ENCODE data around the gene COTL1.
"Not testable (repeated sequence)": the region's sequence is repeated elsewhere in the genome, so short reads cannot be mapped to it uniquely, and the experiment has no call there.

The COTL1 gene

DNA sequence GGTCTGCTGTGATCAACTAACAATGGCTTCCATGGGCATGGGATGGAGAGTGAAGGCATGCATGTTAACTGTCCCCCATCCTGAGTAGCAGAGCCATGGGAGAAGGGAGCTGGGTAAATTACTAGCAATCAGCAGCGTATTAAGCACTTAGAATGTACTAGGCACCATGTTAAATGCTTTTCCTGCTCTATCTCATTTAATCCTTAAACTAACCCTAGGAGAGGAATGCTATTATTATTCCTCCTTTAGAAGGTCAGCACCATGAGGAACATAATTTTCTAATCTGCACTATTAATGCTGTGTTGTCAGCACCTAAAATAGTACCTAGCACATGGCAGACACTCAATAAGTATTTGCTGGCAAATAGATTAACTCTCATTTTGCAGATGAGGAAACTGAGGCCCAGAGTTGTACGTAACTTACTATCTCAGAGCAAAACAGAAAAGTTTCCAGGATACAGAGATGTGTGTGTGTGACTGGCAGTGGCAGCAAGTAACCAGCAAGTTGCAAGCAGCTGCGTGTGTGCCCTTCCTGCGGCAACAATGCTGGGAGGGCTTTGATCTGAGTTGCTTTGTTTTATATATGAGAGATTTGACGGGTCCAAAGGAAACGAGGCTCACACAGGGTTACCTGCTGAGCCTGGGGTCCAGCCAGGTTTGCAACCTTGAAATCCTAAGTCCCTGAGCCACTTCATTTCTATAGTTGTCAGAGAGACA lies 23.9 kb upstream of the COTL1 start:
- FAIRE-seq, result no peak

GRCh38 chr16:84640145-84640544 lies 22.3 kb upstream of the COTL1 start:
- FAIRE-seq, result no peak

- FAIRE-seq, result no peak
These were observed 20.4 kb upstream of the COTL1 start for GRCh38 chr16:84638231-84638806.

DNA sequence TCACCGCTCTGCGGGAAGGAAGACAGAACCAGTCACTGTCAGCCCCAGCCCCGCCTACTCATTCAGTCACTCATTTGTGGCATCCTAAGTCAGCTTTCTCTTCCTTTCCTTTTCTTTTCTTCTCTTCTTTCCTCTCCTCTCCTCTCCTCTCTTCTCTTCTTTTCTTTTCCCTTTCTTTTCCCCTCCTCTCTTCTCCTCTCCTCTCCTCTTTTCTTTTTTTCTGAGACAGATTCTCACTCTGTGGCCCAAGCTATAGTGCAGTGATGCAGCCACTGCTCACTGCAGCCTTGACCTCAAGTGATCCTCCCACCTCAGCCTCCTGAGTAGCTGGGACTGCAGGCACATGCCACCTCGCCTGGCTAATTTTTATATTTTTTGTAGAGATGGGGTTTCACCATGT lies 19.8 kb upstream of the COTL1 start:
- FAIRE-seq, result no peak

- no peak for FAIRE-seq
These were observed 17.8 kb upstream of the COTL1 start for GRCh38 chr16:84635702-84636101.

DNA sequence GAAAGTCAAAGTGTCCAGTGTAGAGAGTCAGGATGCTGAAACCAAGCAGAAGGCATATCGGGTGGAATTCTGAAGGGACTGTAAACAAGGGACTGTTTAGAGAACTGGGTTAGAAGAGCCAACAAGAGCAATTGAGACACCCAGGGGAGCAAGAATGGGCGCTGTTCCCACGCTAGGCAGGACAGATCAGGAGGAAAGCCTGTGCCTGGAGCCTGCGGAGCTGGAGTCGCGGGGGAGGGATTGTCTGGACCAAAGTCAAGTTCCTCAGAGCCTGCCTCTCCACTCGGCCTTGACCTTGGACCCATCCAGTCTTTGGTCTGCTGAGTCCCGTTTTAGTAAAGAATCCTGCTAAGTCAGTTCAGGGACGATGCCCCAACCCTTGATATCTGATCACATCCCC lies 15.7 kb upstream of the COTL1 start:
- no peak for FAIRE-seq

GRCh38 chr16:84632862-84633261 lies 15.0 kb upstream of the COTL1 start:
- FAIRE-seq, result not testable (repeated sequence)

DNA sequence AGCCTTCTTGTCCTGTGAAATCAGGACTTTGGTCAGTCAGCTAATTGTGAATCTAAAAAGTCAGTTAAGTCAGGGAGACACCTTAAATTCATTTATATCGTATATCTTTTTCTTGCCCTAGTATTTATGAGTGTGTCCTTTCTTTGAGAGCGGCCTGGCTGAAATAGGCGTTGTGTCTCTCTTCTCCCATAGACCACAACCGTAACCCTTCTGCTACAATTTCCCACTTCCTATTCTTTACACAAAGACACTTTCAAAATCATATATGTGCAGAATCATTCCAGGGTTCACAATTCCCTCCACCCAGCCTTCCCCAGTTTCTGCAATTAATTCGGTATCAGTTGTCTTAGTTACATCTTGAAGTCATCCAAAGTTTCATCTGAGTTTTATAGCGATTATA lies 14.0 kb upstream of the COTL1 start:
- FAIRE-seq, result no peak

GRCh38 chr16:84631153-84631466 lies 13.2 kb upstream of the COTL1 start:
- no peak for FAIRE-seq

DNA sequence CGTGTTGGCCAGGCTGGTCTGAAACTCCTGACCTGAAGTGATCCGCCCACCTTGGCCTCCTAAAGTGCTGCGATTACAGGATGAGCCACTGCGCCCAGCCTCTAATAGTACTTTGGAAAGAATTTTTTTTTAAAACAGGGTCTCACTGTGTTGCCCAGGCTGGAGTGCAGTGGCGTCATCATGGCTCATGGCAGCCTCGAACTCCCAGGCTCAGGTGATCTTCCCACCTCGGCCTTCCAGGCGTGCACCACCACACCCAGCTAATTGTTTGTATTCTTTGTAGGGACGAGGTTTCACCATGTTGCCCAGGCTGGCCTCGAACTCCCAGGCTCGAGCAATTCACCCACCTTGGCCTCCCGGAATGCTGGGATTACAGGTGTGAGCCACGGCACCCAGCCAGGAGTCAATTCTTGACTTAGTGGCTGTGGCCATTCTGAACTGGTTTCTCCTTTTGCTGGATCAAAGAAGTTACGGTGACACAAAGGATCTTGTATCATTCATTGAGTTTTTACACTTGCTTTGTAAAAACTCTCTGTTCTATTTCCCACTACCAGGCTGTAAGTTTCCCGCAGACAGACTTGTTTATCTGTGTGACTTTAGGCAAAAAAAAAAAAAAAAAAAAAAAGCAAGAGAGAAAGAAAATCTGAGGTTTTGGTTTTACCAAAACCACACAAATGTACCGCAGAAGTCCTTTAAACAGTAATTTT lies 12.7 kb upstream of the COTL1 start:
- no peak for FAIRE-seq

- FAIRE-seq, result no peak
These were observed 12.1 kb upstream of the COTL1 start for GRCh38 chr16:84630009-84630408.

GRCh38 chr16:84629580-84629979 lies 11.7 kb upstream of the COTL1 start:
- no peak for FAIRE-seq

DNA sequence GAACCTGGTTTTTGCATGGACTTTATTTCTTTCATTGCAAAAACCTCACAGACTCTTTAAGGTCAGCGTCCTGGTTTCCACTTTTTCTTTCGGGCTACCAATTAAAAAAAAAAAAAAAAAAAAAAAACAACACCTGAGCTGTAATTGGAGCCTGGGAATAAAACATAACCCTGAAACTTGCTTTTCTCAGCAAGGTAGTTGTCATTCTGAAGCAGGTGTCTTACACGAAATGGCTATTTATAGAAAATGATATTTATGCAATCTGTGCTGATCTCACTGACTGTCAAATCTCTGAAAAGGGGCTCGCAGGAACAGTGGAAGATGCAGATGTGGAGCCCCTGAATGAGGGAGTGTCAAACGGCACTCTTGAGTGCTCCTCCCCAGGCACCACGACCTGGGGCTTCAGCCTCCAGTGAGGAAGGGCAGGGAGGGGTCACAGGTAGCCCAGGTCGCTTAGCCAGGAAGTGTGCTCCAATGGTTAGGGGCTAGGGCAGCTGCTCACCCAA lies 10.4 kb upstream of the COTL1 start:
- no peak for FAIRE-seq

GRCh38 chr16:84625556-84625955 lies 7.7 kb upstream of the COTL1 start:
- FAIRE-seq, result no peak

DNA sequence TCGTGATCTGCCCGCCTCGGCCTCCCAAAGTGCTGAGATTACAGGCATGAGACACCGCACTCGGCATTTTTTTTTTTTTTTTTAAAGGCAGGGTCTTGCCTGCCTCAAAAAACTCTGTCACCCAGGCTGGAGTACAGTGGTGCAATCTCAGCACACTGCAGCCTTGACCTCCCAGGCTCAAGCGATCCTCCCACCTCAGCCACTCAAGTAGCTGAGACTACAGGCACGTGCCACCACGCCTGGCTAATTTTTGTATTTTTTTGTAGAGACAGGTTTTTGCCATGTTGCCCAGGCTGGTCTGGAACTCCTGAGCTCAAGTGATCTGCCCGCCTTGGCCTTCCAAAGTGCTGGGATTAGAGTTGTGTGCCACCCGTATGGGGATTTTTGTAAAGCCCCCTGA lies 3.0 kb upstream of the COTL1 start:
- not testable (repeated sequence) for FAIRE-seq

DNA sequence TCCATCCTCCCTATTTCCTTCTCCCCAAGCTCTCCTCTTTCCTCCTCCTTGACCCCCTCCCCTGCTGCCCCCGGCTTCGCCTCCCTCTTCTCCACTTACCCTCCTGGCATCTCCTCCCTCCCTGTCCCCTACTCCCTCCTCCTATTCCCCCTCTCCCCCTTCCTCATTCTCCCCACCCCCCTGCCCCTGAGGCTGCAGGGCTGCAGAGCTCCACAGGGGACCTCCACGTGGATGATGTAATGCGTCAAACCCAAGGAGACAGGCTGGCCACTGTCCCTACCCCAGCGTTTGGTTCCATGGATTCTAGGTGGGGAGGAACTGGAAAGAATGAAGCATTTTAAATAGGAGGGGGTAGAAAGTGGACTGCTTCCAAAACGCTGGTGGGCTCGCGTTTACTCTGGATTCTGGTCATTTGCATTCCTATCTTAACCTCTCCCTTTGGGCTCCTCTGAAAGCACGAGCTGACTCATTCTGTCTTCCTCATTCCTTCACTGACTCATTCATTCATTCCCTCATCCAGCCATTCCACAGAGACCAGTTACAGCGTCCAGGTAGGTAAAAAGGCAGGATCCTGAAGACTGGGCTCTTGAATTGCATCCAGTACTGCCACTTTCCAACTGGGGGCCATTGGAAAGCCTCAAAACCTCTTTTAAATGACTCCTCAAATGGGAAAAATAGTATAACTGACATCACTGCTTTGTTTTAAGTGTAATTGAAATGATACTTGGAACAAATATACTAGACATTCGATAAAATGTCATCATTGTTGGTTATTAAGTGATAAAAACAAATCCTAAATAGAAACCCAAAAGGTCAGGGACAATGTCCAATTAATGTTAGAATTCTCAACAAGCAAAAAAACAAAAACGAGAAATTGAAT lies 943 bp upstream of the COTL1 start:
- no peak for FAIRE-seq

GRCh38 chr16:84617041-84617790 lies 662 bp downstream of the COTL1 start:
- FAIRE-seq, result no peak

- no peak for FAIRE-seq
These were observed 1.4 kb downstream of the COTL1 start for GRCh38 chr16:84616515-84616914.

- FAIRE-seq, result no peak
These were observed 2.7 kb downstream of the COTL1 start for GRCh38 chr16:84614968-84615813.

GRCh38 chr16:84614623-84614967 lies 3.3 kb downstream of the COTL1 start:
- no peak for FAIRE-seq

GRCh38 chr16:84614073-84614459 lies 3.8 kb downstream of the COTL1 start:
- FAIRE-seq, result no peak
